ENCODE measurements around the gene RFX1.

Gene RFX1

GRCh38 chr19:13959962-13960862 lies 45.9 kb downstream of the RFX1 start:
- peaks cover 35% of the 10 kb centered on the region for H3K36me3 Mint-ChIP-seq (ENCODE audit: low read depth)
- H3K9me3 Mint-ChIP-seq = no peaks in the 10 kb centered on the region
- no peaks in the 10 kb centered on the region for H3K27me3 Mint-ChIP-seq (ENCODE audit: low read depth)
- H3K27ac Mint-ChIP-seq = peak overlapping the region in 1 of 3 experiments; percentile 49
- no peak overlapping the region for H3K4me3 Mint-ChIP-seq
- peaks cover 4% of the 10 kb centered on the region for H3K4me1 Mint-ChIP-seq
- TF ChIP-seq, protein P1, sequence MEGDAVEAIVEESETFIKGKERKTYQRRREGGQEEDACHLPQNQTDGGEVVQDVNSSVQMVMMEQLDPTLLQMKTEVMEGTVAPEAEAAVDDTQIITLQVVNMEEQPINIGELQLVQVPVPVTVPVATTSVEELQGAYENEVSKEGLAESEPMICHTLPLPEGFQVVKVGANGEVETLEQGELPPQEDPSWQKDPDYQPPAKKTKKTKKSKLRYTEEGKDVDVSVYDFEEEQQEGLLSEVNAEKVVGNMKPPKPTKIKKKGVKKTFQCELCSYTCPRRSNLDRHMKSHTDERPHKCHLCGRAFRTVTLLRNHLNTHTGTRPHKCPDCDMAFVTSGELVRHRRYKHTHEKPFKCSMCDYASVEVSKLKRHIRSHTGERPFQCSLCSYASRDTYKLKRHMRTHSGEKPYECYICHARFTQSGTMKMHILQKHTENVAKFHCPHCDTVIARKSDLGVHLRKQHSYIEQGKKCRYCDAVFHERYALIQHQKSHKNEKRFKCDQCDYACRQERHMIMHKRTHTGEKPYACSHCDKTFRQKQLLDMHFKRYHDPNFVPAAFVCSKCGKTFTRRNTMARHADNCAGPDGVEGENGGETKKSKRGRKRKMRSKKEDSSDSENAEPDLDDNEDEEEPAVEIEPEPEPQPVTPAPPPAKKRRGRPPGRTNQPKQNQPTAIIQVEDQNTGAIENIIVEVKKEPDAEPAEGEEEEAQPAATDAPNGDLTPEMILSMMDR (IDR thresholded peaks at IDR 0.05; ENCODE audit: unreplicated experiment in 3 of 3) = peak in 1 of 3 experiments; percentile 18

GRCh38 chr19:13959141-13959961 lies 46.8 kb downstream of the RFX1 start:
- TF ChIP-seq, protein P1 (IDR thresholded peaks at IDR 0.05; ENCODE audit: unreplicated experiment in 3 of 3) = no peak
- Mint-ChIP-seq H3K4me1 (peaks cover 4% of the 10 kb centered on the region), H3K27ac (no peak overlapping the region), H3K9me3 (no peaks in the 10 kb centered on the region), H3K36me3 (ENCODE audit: low read depth) (peaks cover 27% of the 10 kb centered on the region), H3K4me3 (no peak overlapping the region), H3K27me3 (ENCODE audit: low read depth) (no peaks in the 10 kb centered on the region)

DNA sequence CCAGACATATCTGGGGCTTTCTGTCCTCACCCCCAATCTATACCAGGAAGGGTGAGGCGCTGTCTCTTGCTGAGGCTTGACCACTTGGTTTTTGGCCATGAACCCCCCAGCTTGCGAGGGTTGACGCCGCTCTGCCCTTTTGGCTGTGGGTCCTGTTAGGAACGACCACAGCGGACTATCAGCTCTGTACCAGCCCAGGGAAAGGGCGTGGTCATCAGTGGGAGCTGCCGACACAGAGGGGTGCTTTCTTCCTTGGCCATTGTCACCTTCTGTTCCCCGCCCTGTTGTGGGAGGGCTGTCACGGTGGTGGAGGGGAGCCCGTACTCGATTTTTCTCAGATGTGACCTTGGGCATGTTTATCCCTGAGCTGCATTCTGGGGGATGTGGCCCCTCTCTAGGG lies 48.1 kb downstream of the RFX1 start:
- TF ChIP-seq, protein P1 (IDR thresholded peaks at IDR 0.05; ENCODE audit: unreplicated experiment in 3 of 3) = no peak
- Mint-ChIP-seq H3K4me1 (peaks cover 9% of the 10 kb centered on the region), H3K36me3 (ENCODE audit: low read depth) (peaks cover 24% of the 10 kb centered on the region), H3K27ac (no peak overlapping the region), H3K4me3 (no peak overlapping the region), H3K27me3 (ENCODE audit: low read depth) (no peaks in the 10 kb centered on the region), H3K9me3 (no peaks in the 10 kb centered on the region)

DNA sequence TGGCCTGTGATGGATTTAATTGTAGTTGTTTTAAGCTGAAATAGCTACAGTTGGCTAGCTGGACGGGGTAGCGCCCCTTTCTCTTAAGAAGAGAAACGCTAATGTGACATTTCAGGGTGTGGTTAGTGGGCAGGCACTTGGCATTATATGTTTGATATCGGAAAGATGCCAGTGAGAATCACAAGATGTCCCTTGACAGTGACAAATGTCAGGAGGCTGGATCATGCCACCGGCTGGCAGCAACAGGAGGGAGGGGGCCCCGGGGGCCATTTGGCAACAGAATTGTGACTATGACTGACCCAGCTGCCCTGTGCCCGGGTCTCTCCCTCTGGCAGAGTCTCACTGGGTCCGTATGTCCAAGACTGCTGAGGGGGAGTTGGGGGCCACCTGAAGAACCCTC lies 49.1 kb downstream of the RFX1 start:
- TF ChIP-seq, protein P1 (IDR thresholded peaks at IDR 0.05; ENCODE audit: unreplicated experiment in 3 of 3) = no peak
- no peak overlapping the region for H3K27ac Mint-ChIP-seq
- H3K4me1 Mint-ChIP-seq = peaks cover 9% of the 10 kb centered on the region
- H3K4me3 Mint-ChIP-seq = no peak overlapping the region
- no peaks in the 10 kb centered on the region for H3K27me3 Mint-ChIP-seq (ENCODE audit: low read depth)
- H3K9me3 Mint-ChIP-seq = no peaks in the 10 kb centered on the region
- H3K36me3 Mint-ChIP-seq (ENCODE audit: low read depth) = peaks cover 24% of the 10 kb centered on the region

- Mint-ChIP-seq H3K27ac (no peak overlapping the region), H3K4me3 (no peak overlapping the region), H3K4me1 (peaks cover 5% of the 10 kb centered on the region), H3K9me3 (no peaks in the 10 kb centered on the region), H3K27me3 (ENCODE audit: low read depth) (no peaks in the 10 kb centered on the region), H3K36me3 (ENCODE audit: low read depth) (peaks cover 20% of the 10 kb centered on the region)
- TF ChIP-seq, protein P1 (IDR thresholded peaks at IDR 0.05; ENCODE audit: unreplicated experiment in 3 of 3) = no peak
These were observed 49.8 kb downstream of the RFX1 start for GRCh38 chr19:13956365-13956744.
